A673 (cell line): Measurements from ENCODE around the gene COPS4.

Experiments used
- EZH2 ChIP-seq: fragments of 200-600 bp; sonication (generic); IDR thresholded peaks from 2 replicates; pipeline ENCODE4 v1.6.1; 2017; ENCODE audit warnings: borderline replicate concordance, low read depth, mild to moderate bottlenecking, mixed read lengths, antibody characterized with exemption, low read length; ENCODE audit not compliant: poor library complexity, severe bottlenecking
- TF ChIP-seq, protein P1 (sequence below): fragments of 300-800, 200-600 bp; sonication (generic); conservative IDR thresholded peaks from 2 replicates; pipeline ENCODE4 v1.5.1; 2017; ENCODE audit warnings: low read depth, mild to moderate bottlenecking, antibody characterized with exemption, low read length, moderate library complexity, mixed read lengths

GRCh38 chr4:83108101-83108861 is 73.3 kb downstream of the COPS4 start:
- TF ChIP-seq, protein P1, sequence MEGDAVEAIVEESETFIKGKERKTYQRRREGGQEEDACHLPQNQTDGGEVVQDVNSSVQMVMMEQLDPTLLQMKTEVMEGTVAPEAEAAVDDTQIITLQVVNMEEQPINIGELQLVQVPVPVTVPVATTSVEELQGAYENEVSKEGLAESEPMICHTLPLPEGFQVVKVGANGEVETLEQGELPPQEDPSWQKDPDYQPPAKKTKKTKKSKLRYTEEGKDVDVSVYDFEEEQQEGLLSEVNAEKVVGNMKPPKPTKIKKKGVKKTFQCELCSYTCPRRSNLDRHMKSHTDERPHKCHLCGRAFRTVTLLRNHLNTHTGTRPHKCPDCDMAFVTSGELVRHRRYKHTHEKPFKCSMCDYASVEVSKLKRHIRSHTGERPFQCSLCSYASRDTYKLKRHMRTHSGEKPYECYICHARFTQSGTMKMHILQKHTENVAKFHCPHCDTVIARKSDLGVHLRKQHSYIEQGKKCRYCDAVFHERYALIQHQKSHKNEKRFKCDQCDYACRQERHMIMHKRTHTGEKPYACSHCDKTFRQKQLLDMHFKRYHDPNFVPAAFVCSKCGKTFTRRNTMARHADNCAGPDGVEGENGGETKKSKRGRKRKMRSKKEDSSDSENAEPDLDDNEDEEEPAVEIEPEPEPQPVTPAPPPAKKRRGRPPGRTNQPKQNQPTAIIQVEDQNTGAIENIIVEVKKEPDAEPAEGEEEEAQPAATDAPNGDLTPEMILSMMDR = no peak
- no peak for TF ChIP-seq EZH2
